ENCODE measurements around the gene C6orf89.

- TF ChIP-seq CTCF (IDR thresholded peaks at IDR 0.05) = no peak
- no peak for TF ChIP-seq POLR2A (IDR thresholded peaks at IDR 0.05)
Measured at GRCh38 chr6:36904114-36904513, 18.4 kb downstream of the C6orf89 start.

All from thyroid gland (tissue), 4 donors.